RPMI7951 (cell line): ENCODE data around the gene LMF1. TPM values are rescaled to one million over a fixed set of nuclear protein-coding genes. Genes with fewer than 3 reads are reported as not detected.
"Not testable (repeated sequence)": the region's sequence is repeated elsewhere in the genome, so short reads cannot be mapped to it uniquely, and the experiment has no call there.

ENCODE experiments used
- DNase-seq: peaks from one replicate; pipeline ENCODE4 v3.0.0-alpha.2; 2012; ENCODE audit warnings: low read depth
- total RNA-seq: library from RNA; depleted of rRNA; stranded (reverse); fragments of >200 nt; shearing (Covaris generic); gene quantifications from 2 replicates; pipeline ENCODE4 v1.2.3, GENCODE V29; 2014

Gene LMF1
- total RNA-seq, 1 experiment from 2014 or later, result 16.0 TPM

DNA sequence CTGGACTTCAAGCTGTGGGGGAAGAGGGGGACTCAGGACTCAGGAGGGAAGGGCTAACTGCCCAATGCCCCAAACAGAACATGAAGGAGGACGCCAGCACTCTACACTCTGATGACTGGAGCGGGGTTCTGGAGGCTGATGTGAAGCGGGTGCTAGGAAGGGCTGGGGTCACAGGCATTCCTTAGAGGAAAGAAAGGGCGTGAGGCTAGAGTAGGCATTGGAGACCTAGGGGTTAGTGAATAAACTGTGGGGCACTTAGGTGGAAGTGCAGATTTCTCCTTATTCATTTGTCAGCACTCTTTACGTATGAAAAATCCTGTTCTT is 760 bp upstream of the LMF1 start:
- DNase-seq, result no peak

DNA sequence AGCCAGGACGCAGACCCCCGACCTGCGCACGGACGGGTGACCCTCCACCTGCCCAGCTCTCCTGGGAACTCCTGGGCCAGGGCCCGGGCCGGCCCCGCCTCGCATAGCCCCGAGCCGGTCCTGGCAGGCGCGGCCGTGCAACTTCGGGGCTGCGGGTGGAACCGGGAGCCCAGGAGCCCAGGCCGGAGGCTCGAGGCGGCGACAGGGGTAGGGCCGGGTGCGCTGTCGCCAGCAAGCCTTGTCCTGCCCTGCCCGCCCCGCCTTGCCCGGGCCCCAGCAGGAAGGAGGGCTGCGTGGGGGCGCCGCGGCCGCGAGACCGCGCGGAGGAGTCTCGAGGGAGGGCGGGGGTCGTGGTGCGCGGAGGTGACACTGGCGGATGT is 408 bp downstream of the LMF1 start:
- no peak for DNase-seq

DNA sequence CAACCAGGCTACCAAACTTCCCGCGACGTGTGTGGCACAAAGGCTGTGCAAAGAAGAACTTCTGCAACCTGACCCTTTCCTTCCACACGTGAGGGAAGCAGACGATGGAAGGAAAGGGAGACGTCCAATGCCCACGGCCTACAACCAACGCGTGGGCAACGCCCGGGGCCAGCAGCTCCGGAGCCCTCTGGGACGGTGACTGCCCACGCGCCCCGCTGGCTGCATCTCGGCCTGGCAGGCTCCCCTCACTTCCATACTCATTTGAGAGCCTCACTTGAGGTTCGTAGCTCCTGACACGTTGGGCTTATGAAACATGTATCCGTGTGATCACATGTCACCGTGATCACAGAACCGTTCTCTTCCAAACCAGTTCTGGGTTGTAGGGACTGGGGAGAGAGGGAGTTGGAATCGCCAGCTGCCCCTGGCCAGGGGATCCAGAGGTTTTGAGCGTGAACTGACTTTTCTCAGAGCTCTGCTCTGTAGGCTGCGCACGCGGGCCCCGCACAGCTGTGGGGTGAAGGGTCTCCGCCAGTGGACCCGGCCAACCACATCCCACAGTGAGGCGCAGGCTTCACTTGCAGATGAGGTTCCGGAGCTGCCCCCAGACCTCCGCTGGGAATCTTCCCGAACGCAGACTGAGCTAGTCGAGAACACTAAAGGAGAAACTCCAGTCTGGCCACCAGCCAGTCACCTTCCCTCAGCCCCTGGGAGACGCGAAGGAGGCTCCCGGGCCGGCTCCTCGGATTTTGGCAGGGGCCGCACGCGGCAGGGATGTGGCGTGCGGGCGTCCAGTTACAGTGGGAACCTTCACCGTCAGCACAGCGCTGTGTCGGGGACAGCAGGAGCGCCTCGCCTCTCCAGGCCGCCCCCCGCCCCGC is 1.0 kb downstream of the LMF1 start:
- peak; percentile 8 for DNase-seq

DNA sequence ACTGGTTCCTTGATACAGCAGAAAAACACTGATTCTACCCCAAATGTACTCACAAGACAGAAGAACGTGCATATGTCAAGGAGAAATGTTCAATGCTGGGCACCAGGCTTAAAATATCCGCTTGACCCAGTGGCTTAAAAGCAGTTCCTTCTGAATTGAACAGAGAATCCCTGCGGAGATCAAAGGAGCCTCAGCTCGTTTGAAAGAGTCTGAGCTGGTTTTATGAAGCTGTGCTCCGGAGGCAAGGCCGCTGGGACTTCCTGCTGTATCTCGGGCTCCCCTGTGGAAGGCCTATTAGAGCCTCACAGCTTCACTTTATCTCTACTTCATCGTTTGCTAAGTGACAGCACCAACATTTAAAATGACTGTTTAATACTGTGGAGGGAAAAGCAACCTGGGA is 2.2 kb downstream of the LMF1 start:
- no peak for DNase-seq

DNA sequence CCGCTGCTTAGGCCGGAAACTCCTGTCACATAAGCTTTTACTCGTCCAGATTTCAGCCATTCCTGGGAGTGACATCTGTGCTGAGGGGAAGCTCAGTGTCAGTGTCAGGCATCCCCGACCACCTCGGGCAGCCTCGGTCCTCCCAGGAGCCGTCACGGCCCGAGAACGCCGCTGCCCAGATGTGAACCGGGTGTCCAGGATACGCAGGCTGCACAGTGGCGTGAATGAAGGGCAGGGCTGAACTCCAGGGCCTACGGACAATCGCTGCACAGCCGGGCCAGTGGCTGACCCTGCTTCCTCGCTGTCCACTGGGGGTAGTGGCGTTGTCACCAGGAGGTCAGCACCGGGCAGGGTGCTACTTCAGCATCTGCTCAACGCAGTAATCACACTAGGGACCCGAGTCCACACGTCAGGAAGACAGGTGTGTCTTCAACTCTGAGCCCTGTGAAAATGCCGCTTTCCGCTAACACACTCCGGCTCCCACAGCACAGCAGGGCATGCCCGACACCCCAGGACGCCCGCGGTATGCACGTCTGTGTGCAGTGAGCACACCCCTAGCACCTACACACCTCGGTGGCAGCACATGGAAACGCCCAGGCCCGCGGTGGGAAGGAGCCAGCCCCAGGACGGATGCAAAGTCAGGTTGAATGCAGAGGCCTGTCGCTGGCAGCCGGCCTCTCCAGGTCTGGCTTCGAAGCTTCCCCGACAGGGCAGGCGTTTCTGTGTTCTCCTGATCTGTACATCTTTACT is 3.1 kb downstream of the LMF1 start:
- DNase-seq, result no peak

DNA sequence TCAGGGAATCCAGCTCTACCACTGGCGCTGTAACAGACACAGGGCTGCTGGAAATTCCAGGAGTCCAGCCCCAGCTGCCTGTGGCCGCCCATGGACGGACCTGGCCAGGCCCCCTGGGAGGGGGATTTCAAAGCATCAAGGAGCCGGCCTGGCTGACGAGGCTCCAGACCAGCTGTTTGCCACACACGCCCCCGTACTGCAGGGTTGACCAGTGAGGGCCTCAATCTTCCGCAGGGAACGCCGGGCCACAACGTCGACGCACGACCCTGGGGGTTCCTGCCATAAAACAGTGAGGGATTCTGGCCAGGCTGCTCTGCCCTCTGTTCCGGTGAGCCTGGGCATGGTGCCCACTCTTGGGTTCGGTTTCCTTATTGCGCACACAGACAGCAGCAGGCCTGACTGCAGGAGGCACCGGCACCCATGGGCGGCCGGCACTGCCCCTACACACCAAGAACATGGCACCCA is 3.7 kb downstream of the LMF1 start:
- DNase-seq, result no peak

DNA sequence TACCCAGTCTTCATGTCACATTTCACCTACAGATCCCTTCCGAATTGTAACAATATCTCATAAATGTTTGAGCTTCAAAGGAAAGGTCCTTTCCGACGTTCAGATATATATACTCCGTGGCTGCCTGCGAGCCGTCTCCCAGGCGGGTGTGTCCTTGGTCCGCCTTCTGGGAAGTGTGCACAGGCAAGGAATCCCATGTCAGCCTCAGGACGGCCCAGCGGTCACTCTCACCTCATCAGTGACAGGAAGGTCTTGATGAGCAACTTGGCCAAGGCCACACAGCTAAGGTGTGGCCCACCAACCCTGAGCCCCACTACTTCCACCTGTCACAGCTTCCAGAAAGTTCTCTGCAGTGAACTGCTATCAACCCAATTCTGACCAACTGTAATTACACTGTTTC is 4.3 kb downstream of the LMF1 start:
- DNase-seq, result no peak

DNA sequence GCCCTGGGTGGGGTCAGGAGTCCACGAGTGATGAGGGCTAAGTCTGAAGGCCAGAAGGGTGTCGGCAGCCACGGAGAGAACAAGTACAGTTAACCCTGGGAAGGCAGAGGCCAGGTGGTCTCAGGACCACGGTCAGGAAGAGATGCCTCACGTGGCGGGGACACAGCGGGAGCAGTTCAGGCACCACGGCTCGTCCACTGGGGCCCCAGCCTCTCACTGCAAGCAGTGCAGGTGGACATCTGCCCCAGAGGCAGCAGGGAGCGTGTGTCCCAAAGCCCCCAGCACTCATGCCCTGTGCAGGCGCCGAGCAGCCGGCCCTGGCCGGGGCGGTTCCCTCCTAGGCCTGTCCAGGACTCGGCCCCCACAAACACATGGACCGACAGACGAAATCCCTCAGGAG is 4.7 kb downstream of the LMF1 start:
- DNase-seq, result no peak

DNA sequence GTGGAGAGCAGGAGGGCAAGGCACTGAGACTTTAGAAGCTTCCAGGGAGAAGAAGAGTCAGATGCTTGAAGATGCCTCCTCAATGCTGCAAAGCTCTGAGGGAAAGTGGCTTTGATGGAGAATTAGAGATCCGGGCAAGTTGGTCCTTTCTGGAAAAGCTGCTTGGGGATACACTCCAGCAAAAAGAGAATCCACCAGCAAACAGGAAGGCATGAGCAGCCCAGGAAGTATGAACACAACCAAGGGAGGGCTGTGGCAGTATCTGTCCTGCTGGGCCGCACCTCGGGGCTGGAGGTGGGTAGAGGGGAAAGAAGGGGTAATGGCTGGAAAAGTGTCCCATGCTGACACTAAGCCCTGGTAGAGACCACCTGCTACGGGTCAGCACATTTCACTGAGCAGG is 5.3 kb downstream of the LMF1 start:
- DNase-seq, result no peak

DNA sequence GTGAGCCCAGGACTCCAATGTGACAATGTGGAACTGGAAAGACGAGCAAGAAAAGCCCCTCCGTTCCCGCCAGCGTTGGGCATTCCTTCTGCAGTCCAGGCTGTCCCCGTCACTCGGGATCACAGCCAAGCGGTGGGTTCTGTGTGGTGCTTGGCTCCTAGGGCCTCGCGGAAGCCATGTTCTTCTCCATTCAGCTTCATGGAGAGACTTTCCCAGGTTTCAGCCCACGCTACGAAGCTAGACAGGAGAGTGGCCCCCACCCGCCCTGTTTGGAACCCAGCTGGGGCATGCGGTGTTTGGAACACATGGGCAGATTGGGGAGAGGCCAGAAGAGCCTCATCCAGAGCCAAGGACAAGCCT is 5.8 kb downstream of the LMF1 start:
- DNase-seq, result no peak

DNA sequence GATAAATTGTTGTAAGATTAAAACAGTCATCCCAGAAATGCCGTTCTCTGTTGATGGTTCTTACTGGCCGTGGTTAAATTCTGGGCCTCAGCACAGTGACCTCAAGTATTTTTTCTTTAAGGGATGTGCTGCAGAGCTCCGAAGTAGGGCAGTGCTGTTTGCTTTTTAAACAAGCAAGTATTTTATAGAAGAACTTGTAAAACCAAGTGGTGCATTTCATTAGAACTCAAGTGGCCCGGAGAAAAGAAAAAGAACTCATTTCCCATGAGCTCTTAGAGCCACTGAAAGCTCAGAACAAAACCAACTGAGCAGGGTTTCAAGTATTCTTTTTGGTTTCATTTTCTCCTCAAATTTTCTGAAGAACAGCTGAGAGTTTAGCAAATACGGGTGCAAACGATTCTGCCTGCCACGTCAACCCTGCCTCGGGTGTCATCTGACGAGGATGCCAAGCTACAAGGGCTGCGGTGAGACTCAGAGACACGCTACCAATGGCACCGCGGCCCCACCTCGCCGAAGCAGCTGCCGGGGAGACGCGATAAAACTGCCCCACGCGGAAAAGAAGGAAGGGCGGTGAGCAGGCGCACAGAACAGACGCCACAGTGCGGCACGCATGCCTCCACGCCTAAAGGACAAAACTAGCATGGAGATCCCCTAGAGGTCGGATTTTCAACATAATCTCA is 6.3 kb downstream of the LMF1 start:
- no peak for DNase-seq

DNA sequence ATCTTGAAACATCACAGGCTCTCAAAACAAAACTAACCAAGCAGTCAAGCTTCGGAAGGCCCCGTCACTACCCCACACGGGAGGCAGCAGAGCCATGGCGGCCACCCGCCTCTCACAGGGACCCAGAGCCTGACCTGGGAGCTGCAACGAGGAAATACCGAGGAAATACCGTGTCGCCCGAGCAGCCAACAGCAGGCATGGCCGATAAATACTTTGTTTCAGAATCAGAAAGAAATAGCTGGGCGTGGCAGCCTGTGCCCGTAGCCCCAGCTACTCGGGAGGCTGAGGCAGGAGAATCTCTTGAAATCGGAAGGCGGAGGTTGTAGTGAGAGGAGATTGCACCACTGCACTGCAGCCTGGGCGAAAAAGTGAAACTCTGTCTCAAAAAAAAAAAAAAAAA is 6.9 kb downstream of the LMF1 start:
- DNase-seq, result no peak

DNA sequence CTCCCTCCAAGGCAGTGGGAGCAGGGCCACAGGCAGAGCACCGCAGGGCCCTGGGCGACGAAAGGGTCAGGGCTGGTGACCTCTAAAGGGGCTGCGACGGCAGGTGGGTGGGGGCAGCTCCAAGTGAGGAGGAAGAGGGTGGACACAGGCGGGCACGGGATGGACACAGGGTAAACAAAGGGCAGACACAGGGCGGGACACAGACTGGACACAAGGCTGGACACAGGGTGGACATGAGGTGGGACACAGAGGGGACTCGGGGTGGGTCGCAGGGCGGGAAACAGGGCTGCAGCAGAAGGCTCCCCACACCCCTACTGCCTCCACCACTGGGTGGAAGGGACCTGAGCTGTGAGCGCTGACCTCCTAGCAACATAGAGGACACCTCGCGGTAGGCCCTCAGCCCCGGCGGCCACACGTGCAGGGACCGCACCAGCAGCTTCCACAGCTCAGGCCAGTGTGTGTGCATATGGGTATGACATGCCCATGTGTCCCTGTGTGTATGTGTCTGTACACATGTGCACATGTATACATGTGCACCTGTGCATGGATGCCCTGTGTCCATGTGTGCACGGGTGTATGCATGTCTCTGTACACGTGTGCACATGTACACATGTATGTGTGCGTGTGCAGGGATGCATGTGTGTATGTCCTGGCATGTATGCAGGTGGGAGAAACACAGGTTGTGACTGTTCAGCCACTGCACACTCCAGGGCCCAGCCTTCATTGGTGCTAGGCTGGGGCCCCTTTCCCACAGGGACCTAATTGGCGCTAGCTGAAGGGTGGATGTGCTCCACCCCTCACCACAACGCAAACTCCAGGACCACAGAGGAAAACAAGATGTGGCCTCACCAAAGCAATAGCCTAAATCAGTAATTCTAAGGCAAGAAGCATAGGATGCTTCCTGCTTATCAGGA is 7.6 kb downstream of the LMF1 start:
- DNase-seq, result no peak

DNA sequence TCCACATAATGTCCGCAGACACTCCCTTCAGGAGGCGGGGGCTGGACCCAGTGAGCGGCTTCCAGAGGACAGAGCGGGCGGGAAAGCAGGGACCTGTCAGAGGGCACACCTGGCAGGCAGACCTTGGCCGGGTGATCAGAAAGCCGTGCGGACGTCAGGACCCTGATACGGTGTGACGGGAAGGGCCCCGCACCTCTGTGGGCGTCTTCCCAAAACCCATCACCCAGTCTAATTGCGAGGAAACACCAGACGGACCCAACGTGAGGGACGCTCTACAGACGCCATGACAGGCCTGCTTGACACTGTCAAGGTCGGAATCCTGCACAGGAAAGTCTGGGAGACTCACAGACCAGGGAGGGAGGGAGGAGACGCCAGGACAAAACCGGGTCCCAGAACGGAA is 8.4 kb downstream of the LMF1 start:
- no peak for DNase-seq

DNA sequence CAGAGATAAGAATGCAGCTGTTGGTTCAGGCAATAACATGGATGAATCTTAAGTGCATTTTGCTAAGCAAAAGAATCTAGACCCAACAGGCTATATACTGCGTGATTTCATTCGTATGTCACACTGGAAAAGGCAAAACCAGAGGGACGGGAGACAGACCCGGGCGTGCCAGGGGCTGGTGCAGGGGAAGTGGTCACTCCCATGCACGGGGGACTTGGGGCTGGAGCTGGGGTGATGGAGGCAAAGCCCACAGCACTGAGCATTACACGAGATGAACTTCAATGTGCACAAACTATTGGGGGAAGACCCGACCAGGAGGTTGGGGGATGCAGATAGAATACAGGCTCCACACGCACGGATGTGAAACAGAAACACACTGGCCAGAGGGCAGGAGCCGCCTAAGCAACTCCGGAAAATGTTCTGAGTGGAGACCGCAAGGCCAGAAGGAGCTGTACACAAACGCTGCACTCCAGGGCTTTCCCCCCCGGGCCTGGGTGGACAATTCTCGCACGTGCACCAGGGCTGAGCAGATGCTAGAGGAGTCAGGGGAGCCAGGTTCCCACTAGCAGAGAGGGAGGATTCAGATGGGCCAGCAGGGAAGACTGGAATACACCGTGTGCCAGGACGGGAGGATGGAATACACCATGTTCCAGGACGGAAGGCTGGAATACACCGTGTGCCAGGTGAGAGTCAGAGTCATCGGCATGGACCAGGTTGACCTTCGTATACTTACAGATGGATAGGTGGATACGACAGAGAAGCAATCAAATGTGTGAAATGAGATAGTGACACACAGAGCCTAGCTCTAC is 11.3 kb downstream of the LMF1 start:
- DNase-seq, result no peak

DNA sequence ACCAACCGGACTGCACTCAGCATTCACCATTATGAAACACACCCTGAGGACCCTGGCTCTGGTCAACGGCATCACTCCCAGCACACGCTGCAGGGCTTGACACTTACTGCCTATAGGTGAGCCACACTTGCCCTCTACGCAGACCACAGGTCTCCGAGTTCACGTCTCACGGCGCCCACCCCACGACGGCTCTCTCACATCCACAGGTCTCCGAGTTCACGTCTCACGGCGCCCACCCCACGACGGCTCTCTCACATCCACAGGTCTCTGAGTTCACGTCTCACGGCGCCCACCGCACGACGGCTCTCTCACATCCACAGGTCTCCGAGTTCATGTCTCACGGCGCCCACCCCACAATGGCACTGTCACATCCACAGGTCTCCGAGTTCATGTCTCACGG is 15.0 kb downstream of the LMF1 start:
- not testable (repeated sequence) for DNase-seq

DNA sequence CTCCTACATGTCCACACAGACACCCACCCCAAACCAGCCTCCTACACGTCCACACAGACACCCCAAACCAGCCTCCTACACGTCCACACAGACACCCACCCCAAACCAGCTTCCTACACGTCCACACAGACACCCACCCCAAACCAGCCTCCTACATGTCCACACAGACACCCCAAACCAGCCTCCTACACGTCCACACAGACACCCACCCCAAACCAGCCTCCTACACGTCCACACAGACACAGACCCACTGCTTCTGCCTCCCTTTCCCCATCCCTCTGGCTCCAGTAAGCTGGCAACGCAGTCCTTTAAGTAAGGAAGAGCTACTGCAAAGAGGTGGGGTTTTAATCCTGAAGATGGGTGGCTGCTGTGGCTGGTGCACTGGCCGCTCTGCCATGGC is 17.0 kb downstream of the LMF1 start:
- not testable (repeated sequence) for DNase-seq

DNA sequence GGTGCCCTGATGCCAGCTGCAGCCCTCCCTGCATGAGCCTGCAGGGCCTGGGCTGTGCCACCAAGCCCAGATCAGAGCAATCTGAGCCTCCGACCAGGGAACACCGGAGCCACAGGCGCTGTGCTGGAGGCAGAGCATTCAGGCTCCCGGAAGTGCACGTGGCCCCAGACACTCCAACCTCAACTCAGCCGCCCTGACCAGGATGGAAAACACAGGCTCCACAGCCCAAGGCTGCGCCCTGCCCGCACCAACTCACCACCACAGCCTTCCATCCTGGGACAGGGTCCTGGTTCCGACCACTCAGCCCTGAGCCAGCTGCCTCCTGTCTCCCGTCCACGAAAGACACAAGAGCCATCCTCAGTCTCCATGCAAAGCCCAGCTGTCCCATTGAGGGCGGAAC is 18.5 kb downstream of the LMF1 start:
- DNase-seq, result no peak

DNA sequence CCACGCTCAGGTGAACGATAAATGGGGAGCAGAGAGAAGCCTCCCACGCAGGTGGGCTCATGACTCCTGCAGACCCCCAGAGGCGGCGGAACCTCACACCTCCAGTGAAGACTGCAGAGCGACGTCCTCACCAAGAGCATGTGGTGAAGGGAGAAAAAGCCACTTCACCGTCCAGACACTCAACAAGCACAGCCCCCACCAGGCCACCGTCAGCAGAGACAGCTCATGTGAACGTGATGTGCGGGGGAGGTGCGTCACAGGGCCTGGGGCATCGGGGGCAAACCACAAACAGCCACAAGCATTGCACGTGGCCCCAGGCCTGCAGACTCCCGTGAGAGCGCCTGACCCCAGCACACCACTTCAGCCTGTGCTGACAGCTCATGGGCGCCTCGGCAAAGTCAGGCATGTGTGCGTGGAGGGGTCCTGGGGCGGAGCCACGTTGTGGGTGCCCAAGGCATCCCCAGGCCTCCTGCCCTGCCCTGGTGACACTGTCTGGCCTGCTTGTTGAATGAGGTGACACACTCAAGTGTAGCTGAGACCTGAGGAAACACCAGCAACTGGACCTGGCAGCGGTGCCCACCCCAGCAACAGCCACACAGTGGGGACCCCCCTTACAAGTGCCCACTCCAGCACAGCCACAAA is 19.0 kb downstream of the LMF1 start:
- no peak for DNase-seq
